Kidney tubule cell (primary cell): ENCODE measurements around the gene DNMT3L.
"Not testable (repeated sequence)": the region's sequence is repeated elsewhere in the genome, so short reads cannot be mapped to it uniquely, and the experiment has no call there.

Experiments used
- DNase-seq: peaks from one replicate; pipeline ENCODE4 v3.0.0-alpha.2; 2018; ENCODE audit warnings: low spot score

DNMT3L gene

GRCh38 chr21:44249204-44250037 is 12.3 kb downstream of the DNMT3L start:
- DNase-seq = not testable (repeated sequence)

GRCh38 chr21:44247904-44248303 is 13.8 kb downstream of the DNMT3L start:
- DNase-seq = not testable (repeated sequence)

GRCh38 chr21:44243980-44244379 is 17.7 kb downstream of the DNMT3L start:
- DNase-seq = not testable (repeated sequence)

GRCh38 chr21:44241281-44241680 is 20.4 kb downstream of the DNMT3L start:
- not testable (repeated sequence) for DNase-seq

DNA sequence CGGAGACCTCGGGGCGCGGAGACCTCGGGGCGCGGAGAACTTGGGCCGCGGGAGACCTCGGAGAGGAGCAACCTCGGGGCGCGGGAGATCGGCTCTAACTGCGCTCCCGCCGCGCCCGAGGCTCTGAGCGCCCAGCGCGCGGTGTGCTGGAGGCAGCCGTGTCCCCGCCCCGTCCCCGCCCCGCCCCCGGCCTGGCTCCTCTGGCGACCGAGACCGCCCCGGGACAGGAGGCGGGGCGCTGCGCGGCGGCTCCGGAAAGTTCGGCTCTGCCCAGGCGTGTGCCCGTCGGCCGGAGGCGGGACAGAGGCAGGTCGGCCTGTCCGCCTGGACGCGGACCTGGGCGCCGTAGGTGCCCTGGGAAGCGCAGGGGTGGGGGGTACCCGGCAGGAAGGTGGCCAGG is 20.9 kb downstream of the DNMT3L start, which contains the start of gene ICOSLG:
Gene ICOSLG (minus strand): TSS at position 102 of the 400 bp plus-strand sequence. CDS start 126 bp downstream, outside the sequence.
- not testable (repeated sequence) for DNase-seq

DNA sequence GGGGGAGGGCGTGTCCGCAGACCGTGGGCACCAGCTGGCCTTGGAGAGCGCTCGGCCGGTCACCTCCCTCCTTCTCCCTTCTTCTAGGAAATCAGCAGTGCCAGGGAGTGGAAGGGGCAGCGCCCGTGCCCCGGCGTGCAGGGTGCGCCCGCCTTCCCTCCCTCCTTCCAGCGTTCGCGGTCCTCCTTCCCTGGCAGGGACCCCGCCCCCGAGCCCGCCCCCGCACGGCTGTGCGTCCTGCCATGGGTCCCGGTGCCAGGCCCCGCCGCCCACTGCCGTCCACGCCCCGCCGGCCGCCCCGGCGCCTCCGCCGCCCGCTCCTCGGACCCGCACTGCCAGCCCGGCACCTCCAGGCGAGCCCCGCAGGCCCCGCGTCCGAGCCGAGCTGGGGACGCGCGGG is 21.3 kb downstream of the DNMT3L start:
- DNase-seq = not testable (repeated sequence)

- DNase-seq = not testable (repeated sequence)
Measured at GRCh38 chr21:44229561-44229960, 32.1 kb downstream of the DNMT3L start.

- DNase-seq = not testable (repeated sequence)
Measured at GRCh38 chr21:44228109-44228508, 33.6 kb downstream of the DNMT3L start.

DNA sequence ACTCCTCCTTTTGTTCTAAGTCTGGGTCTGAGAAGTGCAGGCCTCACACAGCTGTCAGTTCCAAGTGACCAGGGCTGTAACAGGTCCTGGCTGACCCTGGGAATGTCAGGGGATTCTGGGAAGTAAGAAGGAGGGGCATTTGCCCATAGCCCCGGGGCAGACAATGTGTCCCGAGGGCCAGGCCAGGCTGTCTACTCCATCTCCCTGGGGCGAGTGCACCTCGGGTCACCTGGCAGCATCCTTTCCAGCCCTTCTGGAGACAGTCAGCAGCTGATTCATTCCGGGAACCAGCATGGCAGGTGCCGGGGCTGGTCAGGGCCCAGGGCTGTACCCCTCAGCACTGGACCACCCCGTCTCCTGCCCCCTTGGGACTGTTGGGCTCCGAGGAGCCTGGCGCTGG is 34.1 kb downstream of the DNMT3L start:
- DNase-seq = not testable (repeated sequence)

DNA sequence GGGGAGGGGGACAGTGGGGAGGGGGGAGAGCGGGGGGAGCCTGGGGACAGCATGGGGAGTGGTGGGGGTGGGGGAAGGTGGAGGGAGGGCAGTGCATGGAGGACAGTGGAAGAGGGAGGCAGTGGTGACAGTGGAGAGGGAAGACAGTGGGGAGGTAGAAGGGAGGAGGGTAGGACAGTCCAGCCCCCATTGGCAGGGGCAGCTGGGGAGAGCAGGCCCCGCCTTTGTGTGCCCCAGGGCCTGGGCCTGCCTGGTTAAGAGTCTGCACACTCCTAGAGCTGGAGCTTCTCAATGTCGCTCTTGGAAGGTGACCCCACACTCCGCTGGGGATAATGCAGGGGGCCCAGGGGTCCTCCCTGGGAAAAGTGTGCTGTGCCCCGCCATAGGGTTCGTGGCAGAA is 36.1 kb downstream of the DNMT3L start:
- DNase-seq = not testable (repeated sequence)

GRCh38 chr21:44223334-44223733 is 38.4 kb downstream of the DNMT3L start:
- DNase-seq = not testable (repeated sequence)

DNA sequence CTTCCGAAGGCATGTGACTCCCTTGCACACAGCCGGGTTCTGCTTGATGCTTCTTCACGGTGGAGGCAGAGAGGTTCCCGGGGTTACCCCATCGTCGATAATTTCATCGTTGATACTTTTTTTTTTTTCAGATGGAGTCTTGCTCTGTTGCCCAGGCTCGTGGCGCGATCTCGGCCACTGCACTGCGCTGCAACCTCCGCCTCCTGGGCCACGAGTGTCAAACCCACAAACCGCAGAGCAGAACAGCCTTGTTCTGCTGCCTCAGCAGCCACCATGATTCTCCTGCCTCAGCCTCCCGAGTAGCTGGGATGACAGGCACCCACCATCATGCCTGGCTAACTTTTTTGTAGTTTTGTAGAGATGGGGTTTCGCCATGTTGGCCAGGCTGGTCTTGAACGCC is 41.0 kb downstream of the DNMT3L start:
- not testable (repeated sequence) for DNase-seq

DNA sequence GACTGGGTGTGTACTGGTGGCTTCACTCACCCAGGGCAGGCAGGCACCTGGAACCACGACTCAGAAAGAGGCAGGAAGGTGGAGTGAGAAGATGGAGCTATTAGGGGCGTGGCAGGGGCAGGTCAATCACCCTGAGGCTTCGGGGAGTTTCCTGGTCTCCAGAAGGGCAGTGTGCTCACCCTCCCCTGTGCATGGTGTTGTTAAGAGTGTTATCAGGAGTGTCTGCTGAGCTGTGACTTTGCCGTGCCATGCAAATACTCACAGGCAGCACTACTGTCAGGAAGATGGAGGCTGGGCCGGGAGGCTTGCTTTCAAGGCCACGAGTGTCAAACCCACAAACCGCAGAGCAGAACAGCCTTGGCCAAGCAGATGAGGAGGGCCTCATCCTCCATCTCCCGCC is 43.2 kb downstream of the DNMT3L start:
- DNase-seq = not testable (repeated sequence)

DNA sequence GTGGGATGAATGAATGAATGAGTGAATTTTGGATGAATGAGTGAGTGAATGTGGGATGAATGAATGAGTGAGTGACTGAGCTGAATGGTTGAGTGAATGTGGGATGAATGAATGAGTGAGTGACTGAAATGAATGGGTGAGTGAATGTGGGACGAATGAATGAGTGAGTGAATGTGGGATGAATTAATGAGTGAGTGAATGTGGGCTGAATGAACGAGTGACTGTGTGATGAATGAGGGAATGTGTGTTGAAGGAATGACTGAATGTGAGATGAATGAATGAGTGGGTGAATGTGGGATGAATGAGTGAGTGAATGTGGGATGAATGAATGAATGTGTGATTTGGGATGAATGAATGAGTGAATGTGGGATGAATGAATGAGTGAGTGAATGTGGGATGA is 49.7 kb downstream of the DNMT3L start:
- DNase-seq = not testable (repeated sequence)

GRCh38 chr21:44211574-44211973 is 50.1 kb downstream of the DNMT3L start:
- not testable (repeated sequence) for DNase-seq

DNA sequence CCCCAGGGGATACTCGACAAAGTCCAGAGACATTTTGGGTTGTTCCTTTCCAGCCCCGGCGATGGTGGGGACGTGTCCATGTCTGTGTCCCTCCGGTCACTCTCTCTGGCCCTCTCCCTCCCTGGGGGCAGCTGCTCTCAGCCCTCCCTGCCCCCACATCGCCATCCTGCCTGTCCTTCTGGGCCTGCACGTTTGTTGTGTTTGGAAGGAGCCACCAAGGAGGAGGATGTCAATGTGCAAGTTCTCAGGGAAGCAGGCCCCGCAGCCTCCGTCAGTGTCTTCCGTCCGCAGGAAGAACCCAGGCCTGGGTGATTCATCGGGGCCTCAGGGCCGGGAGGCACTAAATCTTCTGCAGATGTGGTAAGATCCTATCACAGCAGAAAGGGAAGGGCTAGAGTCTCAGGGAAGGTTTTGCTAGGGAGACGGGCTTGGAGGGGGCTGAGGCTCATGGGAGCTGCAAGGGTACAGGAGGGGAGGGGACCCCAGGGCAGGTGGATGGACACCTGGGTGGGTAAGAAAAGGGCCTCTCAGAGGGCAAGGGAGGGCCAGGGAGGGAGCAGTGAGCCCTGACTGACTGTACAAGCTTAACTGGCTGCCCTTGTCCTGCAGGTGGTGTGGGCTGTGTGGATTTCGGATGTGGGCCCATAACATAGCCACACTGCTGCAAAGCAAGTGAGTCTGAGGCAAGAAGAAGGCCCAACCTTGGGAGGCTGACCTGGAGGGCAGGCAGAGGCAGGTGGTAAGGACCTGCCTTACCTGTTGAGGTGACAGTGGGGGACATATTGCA is 53.6 kb downstream of the DNMT3L start:
- DNase-seq = peak; percentile 0

GRCh38 chr21:44206698-44207676 is 54.7 kb downstream of the DNMT3L start:
- DNase-seq = not testable (repeated sequence)

DNA sequence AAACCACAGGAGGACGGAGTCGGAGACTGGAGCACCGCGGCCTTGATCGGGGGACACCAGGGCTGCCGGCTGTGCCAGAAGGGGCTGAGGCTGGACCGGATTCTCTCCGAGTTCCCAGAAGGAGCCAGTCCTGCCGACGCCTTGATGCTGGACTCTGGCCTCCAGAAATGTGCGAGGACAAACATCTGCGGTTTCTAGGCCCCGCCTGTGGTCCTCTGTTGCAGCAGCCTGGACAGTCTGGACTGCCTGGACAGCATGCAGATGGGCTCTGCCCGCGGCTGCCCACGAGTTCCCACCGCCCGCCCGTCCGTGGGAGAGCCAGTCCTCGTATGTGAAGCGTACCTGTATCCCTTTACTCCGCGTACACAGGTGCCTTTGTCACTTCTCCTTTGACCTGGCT is 55.5 kb downstream of the DNMT3L start:
- DNase-seq = not testable (repeated sequence)

- DNase-seq = not testable (repeated sequence)
Measured at GRCh38 chr21:44202590-44203299, 59.0 kb downstream of the DNMT3L start.

DNA sequence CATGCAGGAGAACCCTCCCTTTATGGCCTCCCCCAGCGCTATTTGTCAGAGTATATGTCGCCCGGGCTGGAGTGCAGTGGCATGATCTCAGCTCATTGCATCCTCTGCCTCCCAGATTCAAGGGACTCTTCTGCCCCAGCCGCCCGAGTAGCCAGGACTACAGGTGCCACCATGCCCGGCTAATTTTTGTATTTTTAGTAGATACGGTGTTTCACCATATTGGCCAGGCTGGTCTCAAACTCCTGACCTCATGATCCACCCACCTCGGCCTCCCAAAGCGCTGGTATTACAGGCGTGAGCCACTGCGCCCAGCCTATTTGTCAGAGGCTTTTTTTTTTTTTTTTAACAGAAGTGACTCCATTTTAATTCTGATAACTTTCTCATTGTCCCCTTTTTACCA is 61.7 kb downstream of the DNMT3L start:
- not testable (repeated sequence) for DNase-seq

- DNase-seq = peak; percentile 0
Measured at GRCh38 chr21:44199448-44199847, 62.2 kb downstream of the DNMT3L start.
